K562 (cell line): ENCODE measurements around the gene KRT80.

ENCODE experiments used
- AFF4 ChIP-seq: sonication (generic); formaldehyde crosslinking; IDR thresholded peaks from 2 replicates; pipeline ENCODE4 v1.8.0; 2023; ENCODE audit warnings: mild to moderate bottlenecking, missing genetic modification reagents
- E2F8 ChIP-seq: fragments of 450-650 bp; IDR thresholded peaks from 2 replicates; pipeline ENCODE4 v1.7.1; 2018; ENCODE audit warnings: mild to moderate bottlenecking, low read depth; ENCODE audit not compliant: partially characterized antibody
- ELF4 ChIP-seq: fragments of 450-650 bp; formaldehyde crosslinking; IDR thresholded peaks from 2 replicates; pipeline ENCODE4 v1.4.0; 2022; ENCODE audit warnings: missing genetic modification characterization
- FOSL1 ChIP-seq: fragments of 200-800 bp; sonication (Bioruptor generic); conservative IDR thresholded peaks from 2 replicates; pipeline ENCODE4 v1.6.1; 2016; ENCODE audit warnings: missing genetic modification characterization, missing compliant biosample characterization
- FOXM1 ChIP-seq, 2 experiments: fragments of 450-650 bp in 1 of 2; sonication (generic) in 1 of 2; formaldehyde crosslinking in 1 of 2; IDR thresholded peaks; 2 replicates each; pipeline versions ENCODE4 v1.6.1 to v1.9.0; 2017 to 2022; ENCODE audit warnings: low read depth in 2 of 2, mild to moderate bottlenecking in 2 of 2, missing genetic modification reagents in 1 of 2, moderate library complexity in 1 of 2
- POLR2A ChIP-seq: fragments of 450-650 bp; conservative IDR thresholded peaks from 2 replicates; pipeline ENCODE4 v1.6.1; 2016
- PREB ChIP-seq: sonication (generic); formaldehyde crosslinking; IDR thresholded peaks from 2 replicates; pipeline ENCODE4 v1.8.1; 2023; ENCODE audit warnings: mild to moderate bottlenecking, missing genetic modification reagents
- SIN3A ChIP-seq, 2 experiments: fragments of 150-350 bp in 1 of 2; IDR thresholded peaks; 2 replicates each; pipeline ENCODE4 v1.6.1; 2011 to 2016; ENCODE audit warnings: borderline replicate concordance in 2 of 2, low read depth in 2 of 2, low read length in 2 of 2, mild to moderate bottlenecking in 2 of 2, moderate library complexity in 2 of 2; ENCODE audit not compliant: control insufficient read depth in 1 of 2
- SIRT6 ChIP-seq: IDR thresholded peaks from one replicate; pipeline ENCODE4 v1.6.1; 2012; ENCODE audit warnings: low read depth, mild to moderate bottlenecking, control low read depth, inconsistent platforms, low read length, moderate library complexity
- TAF1 ChIP-seq: IDR thresholded peaks from 2 replicates; pipeline ENCODE4 v1.6.1; 2011; ENCODE audit warnings: mild to moderate bottlenecking, low read length, moderate library complexity; ENCODE audit not compliant: insufficient read depth, control insufficient read depth, severe bottlenecking; ENCODE audit errors: extremely low read depth
- TCF7 ChIP-seq: sonication (generic); IDR thresholded peaks from 2 replicates; pipeline ENCODE4 v1.6.1; 2016; ENCODE audit warnings: antibody characterized with exemption, borderline replicate concordance
- TF ChIP-seq, protein P1 (sequence below), 3 experiments: IDR thresholded peaks in 2 of 3; conservative IDR thresholded peaks in 1 of 3; 2 replicates each; pipeline ENCODE4 v1.5.1; 2011 to 2012; ENCODE audit warnings: low read length in 3 of 3, mild to moderate bottlenecking in 3 of 3, control low read depth in 2 of 3, improper control_type of control experiment in 1 of 3, inconsistent platforms in 1 of 3, low read depth in 1 of 3, mixed read lengths in 1 of 3, moderate library complexity in 1 of 3; ENCODE audit not compliant: insufficient read depth in 2 of 3
- TF ChIP-seq, protein P2 (sequence below): sonication (generic); formaldehyde crosslinking; IDR thresholded peaks from 2 replicates; pipeline ENCODE4 v1.5.0; 2020; ENCODE audit warnings: missing genetic modification reagents

GRCh38 chr12:52122540-52122871 lies 69.3 kb downstream of the KRT80 start:
- TF ChIP-seq, protein P1, sequence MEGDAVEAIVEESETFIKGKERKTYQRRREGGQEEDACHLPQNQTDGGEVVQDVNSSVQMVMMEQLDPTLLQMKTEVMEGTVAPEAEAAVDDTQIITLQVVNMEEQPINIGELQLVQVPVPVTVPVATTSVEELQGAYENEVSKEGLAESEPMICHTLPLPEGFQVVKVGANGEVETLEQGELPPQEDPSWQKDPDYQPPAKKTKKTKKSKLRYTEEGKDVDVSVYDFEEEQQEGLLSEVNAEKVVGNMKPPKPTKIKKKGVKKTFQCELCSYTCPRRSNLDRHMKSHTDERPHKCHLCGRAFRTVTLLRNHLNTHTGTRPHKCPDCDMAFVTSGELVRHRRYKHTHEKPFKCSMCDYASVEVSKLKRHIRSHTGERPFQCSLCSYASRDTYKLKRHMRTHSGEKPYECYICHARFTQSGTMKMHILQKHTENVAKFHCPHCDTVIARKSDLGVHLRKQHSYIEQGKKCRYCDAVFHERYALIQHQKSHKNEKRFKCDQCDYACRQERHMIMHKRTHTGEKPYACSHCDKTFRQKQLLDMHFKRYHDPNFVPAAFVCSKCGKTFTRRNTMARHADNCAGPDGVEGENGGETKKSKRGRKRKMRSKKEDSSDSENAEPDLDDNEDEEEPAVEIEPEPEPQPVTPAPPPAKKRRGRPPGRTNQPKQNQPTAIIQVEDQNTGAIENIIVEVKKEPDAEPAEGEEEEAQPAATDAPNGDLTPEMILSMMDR (IDR thresholded peaks at IDR 0.05 in 2 of 3, conservative IDR thresholded peaks at IDR 0.05 in 1 of 3; ENCODE audit: insufficient read depth in 2 of 3, low read depth in 1 of 3, low read length in 3 of 3) = no peak
- TF ChIP-seq PREB (CRISPR knock-in tag) (no peak), TCF7 (no peak), E2F8 (no peak), AFF4 (CRISPR knock-in tag) (no peak), FOSL1 (no peak), POLR2A (no peak), TAF1 (no peak), FOXM1 (IDR thresholded peaks at IDR 0.05; ENCODE audit: low read depth) (no peak), FOXM1 (CRISPR knock-in tag; IDR thresholded peaks at IDR 0.05; ENCODE audit: low read depth) (no peak), SIRT6 (no peak), SIN3A (IDR thresholded peaks at IDR 0.05; ENCODE audit: borderline replicate concordance in 2 of 2, control insufficient read depth in 1 of 2, low read depth in 2 of 2, low read length in 2 of 2) (no peak), ELF4 (CRISPR knock-in tag) (no peak)
- TF ChIP-seq, protein P2, sequence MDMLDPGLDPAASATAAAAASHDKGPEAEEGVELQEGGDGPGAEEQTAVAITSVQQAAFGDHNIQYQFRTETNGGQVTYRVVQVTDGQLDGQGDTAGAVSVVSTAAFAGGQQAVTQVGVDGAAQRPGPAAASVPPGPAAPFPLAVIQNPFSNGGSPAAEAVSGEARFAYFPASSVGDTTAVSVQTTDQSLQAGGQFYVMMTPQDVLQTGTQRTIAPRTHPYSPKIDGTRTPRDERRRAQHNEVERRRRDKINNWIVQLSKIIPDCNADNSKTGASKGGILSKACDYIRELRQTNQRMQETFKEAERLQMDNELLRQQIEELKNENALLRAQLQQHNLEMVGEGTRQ (CRISPR knock-in tag) = no peak
